IMR-90 (cell line): ENCODE results near the gene TMEM269. TPM values are rescaled to one million over a fixed set of nuclear protein-coding genes. Genes with fewer than 3 reads are reported as not detected.

ENCODE experiments used
- ATAC-seq: fragments of 200-7000 bp; cut with Tn5 transposase; 2 replicates; pipeline ENCODE4 v1.9.1; 2020; ENCODE audit warnings: low read depth, mild to moderate bottlenecking, moderate library complexity
- BruUV-seq: library from RNA; stranded (reverse); fragments of 400-500 nt; replicated peaks from 2 replicates; lab custom pipeline; 2021; lab: Mats Ljungman, UMichigan
- CTCF ChIA-PET: fragments of 300-600 bp; formaldehyde crosslinking; extraction: SDS; loops from one replicate; lab custom pipeline; 2021; ENCODE audit warnings: antibody characterized with exemption; lab: Yijun Ruan, JAX
- POLR2A ChIA-PET: fragments of 300-600 bp; sonication (Branson Sonifier 250); formaldehyde crosslinking; loops from one replicate; lab custom pipeline; 2022; ENCODE audit warnings: antibody characterized with exemption; ENCODE audit not compliant: unreplicated experiment; lab: Charles Lee
- DNase-seq: peaks from one replicate; pipeline ENCODE4 v3.0.0; 2013
- H2AFZ ChIP-seq: replicated peaks from 2 replicates; pipeline ENCODE3; 2013; ENCODE audit warnings: low read length, mild to moderate bottlenecking; ENCODE audit not compliant: poor library complexity
- H2AK5ac ChIP-seq: 2 replicates; pipeline ENCODE4 v1.6.1; 2013; ENCODE audit warnings: low read depth, low read length, inconsistent platforms
- H2AK9ac ChIP-seq: replicated peaks from 2 replicates; pipeline ENCODE3; 2013; ENCODE audit warnings: mild to moderate bottlenecking, low read depth, low read length, moderate library complexity; ENCODE audit not compliant: poor library complexity
- H2BK120ac ChIP-seq: 2 replicates; pipeline ENCODE4 v1.6.1; 2013; ENCODE audit warnings: low read depth, low read length, inconsistent platforms
- H2BK15ac ChIP-seq: 3 replicates; pipeline ENCODE4 v1.6.1; 2013; ENCODE audit warnings: low read depth, low read length, inconsistent platforms
- H2BK20ac ChIP-seq: 2 replicates; pipeline ENCODE4 v1.6.1; 2013; ENCODE audit warnings: low read depth, mild to moderate bottlenecking, inconsistent platforms, low read length, moderate library complexity
- H2BK5ac ChIP-seq: 2 replicates; pipeline ENCODE4 v1.6.1; 2013; ENCODE audit warnings: mild to moderate bottlenecking, low read depth, low read length, inconsistent platforms; ENCODE audit not compliant: poor library complexity, severe bottlenecking
- H3K14ac ChIP-seq: replicated peaks from 2 replicates; pipeline ENCODE4 v1.6.1; 2013; ENCODE audit warnings: low read depth, low read length, inconsistent platforms
- H3K18ac ChIP-seq: 2 replicates; pipeline ENCODE4 v1.6.1; 2013; ENCODE audit warnings: low read depth, low read length, control low read depth
- H3K23ac ChIP-seq: 2 replicates; pipeline ENCODE4 v1.6.1; 2013; ENCODE audit warnings: low read depth, low read length, inconsistent platforms
- H3K27ac ChIP-seq: 2 replicates; pipeline ENCODE4 v1.5.1; 2013; ENCODE audit warnings: mild to moderate bottlenecking, control low read depth, low read length; ENCODE audit not compliant: insufficient read depth
- H3K27me3 ChIP-seq: 2 replicates; pipeline ENCODE4 v1.6.1; 2013; ENCODE audit warnings: low read length; ENCODE audit not compliant: control insufficient read depth, insufficient read depth
- H3K36me3 ChIP-seq: 2 replicates; pipeline ENCODE4 v1.6.1; 2013; ENCODE audit warnings: low read length, mixed read lengths; ENCODE audit not compliant: control insufficient read depth, insufficient read depth
- H3K4ac ChIP-seq: 2 replicates; pipeline ENCODE4 v1.6.1; 2013; ENCODE audit warnings: low read depth, low read length, inconsistent platforms
- H3K4me1 ChIP-seq: 2 replicates; pipeline ENCODE4 v1.6.1; 2013; ENCODE audit warnings: low read length, mixed read lengths; ENCODE audit not compliant: control insufficient read depth, insufficient read depth
- H3K4me2 ChIP-seq: 2 replicates; pipeline ENCODE4 v1.6.1; 2013; ENCODE audit warnings: low read depth, mild to moderate bottlenecking, control low read depth, low read length, moderate library complexity
- H3K4me3 ChIP-seq: 2 replicates; pipeline ENCODE4 v1.5.1; 2013; ENCODE audit warnings: low read depth, mild to moderate bottlenecking, control low read depth, low read length, moderate library complexity; ENCODE audit not compliant: insufficient read depth
- H3K56ac ChIP-seq: 2 replicates; pipeline ENCODE4 v1.6.1; 2013; ENCODE audit warnings: low read length, inconsistent platforms; ENCODE audit not compliant: insufficient read depth; ENCODE audit errors: extremely low read depth
- H3K79me1 ChIP-seq, 2 experiments: 2 replicates each; pipeline ENCODE4 v1.6.1; 2013; ENCODE audit warnings: low read length in 2 of 2, inconsistent platforms in 1 of 2, low read depth in 1 of 2
- H3K9ac ChIP-seq: 2 replicates; pipeline ENCODE4 v1.6.1; 2013; ENCODE audit warnings: low read depth, low read length, control low read depth
- H3K9me1 ChIP-seq: 2 replicates; pipeline ENCODE4 v1.6.1; 2013; ENCODE audit warnings: low read length, inconsistent platforms; ENCODE audit not compliant: insufficient read depth
- H3K9me3 ChIP-seq: 2 replicates; pipeline ENCODE4 v1.6.1; 2013; ENCODE audit warnings: low read length; ENCODE audit not compliant: control insufficient read depth, insufficient read depth
- H4K20me1 ChIP-seq: 2 replicates; pipeline ENCODE4 v1.6.1; 2013; ENCODE audit warnings: low read length, inconsistent platforms; ENCODE audit not compliant: insufficient read depth
- H4K5ac ChIP-seq: 2 replicates; pipeline ENCODE4 v1.6.1; 2013; ENCODE audit warnings: mild to moderate bottlenecking, low read depth, low read length, control low read depth
- H4K8ac ChIP-seq, 2 experiments: 2 replicates each; pipeline ENCODE4 v1.6.1; 2013; ENCODE audit warnings: low read depth in 2 of 2, low read length in 2 of 2, control low read depth in 1 of 2, inconsistent platforms in 1 of 2
- H4K91ac ChIP-seq: 2 replicates; pipeline ENCODE4 v1.6.1; 2013; ENCODE audit warnings: low read depth, low read length, inconsistent platforms; ENCODE audit not compliant: insufficient read depth
- BHLHE40 ChIP-seq: fragments of 150-350 bp; IDR thresholded peaks from 2 replicates; pipeline ENCODE4 v1.6.1; 2016; ENCODE audit warnings: mild to moderate bottlenecking, low read depth, low read length
- CEBPB ChIP-seq: IDR thresholded peaks from 2 replicates; pipeline ENCODE4 v1.6.1; 2012; ENCODE audit warnings: low read depth, low read length, improper control_type of control experiment
- CHD1 ChIP-seq: IDR thresholded peaks from 2 replicates; pipeline ENCODE4 v1.6.1; 2012; ENCODE audit warnings: low read depth, low read length, improper control_type of control experiment
- FOS ChIP-seq: fragments of 150-350 bp; IDR thresholded peaks from 2 replicates; pipeline ENCODE4 v1.6.1; 2016; ENCODE audit warnings: low read depth, low read length
- MAFK ChIP-seq: IDR thresholded peaks from 2 replicates; pipeline ENCODE4 v1.6.1; 2012; ENCODE audit warnings: low read depth, low read length, improper control_type of control experiment
- MAZ ChIP-seq: IDR thresholded peaks from 2 replicates; pipeline ENCODE4 v1.6.1; 2012; ENCODE audit warnings: low read depth, mild to moderate bottlenecking, low read length, improper control_type of control experiment, moderate library complexity, borderline replicate concordance
- MXI1 ChIP-seq: IDR thresholded peaks from 2 replicates; pipeline ENCODE4 v1.6.1; 2012; ENCODE audit warnings: low read depth, mild to moderate bottlenecking, low read length, moderate library complexity, borderline replicate concordance
- NFE2L2 ChIP-seq: fragments of 150-350 bp; IDR thresholded peaks from 2 replicates; pipeline ENCODE4 v1.6.1; 2016; ENCODE audit warnings: low read depth, mild to moderate bottlenecking, low read length
- POLR2A ChIP-seq: IDR thresholded peaks from 2 replicates; pipeline ENCODE4 v1.6.1; 2012; ENCODE audit warnings: mild to moderate bottlenecking, low read depth, low read length
- RAD21 ChIP-seq: IDR thresholded peaks from 2 replicates; pipeline ENCODE4 v1.6.1; 2012; ENCODE audit warnings: low read length, improper control_type of control experiment
- RCOR1 ChIP-seq: IDR thresholded peaks from 2 replicates; pipeline ENCODE4 v1.6.1; 2012; ENCODE audit warnings: mild to moderate bottlenecking, low read length, improper control_type of control experiment; ENCODE audit not compliant: insufficient replicate concordance
- RFX5 ChIP-seq: IDR thresholded peaks from 2 replicates; pipeline ENCODE4 v1.8.0; 2012; ENCODE audit warnings: low read depth, mild to moderate bottlenecking, low read length, moderate library complexity
- SMC3 ChIP-seq: fragments of 150-350 bp; IDR thresholded peaks from 2 replicates; pipeline ENCODE4 v1.6.1; 2016; ENCODE audit warnings: low read depth, mild to moderate bottlenecking, antibody characterized with exemption, low read length, moderate library complexity
- dilution Hi-C: fragments of 300-500 bp; cut with HindIII; formaldehyde crosslinking; loops from one replicate; pipeline ENCODE4 v1.14.3; 2018; ENCODE audit warnings: low sequenced_read_pairs; ENCODE audit not compliant: unreplicated experiment
- in situ Hi-C: fragments of 300-500 bp; cut with MboI; formaldehyde crosslinking; loops from 3 replicates; pipeline ENCODE4 v1.14.3; 2019; ENCODE audit warnings: low sequenced_read_pairs, inconsistent platforms, mixed read lengths
- intact Hi-C: fragments of 100-400 bp; cut with micrococcal nuclease; formaldehyde crosslinking; loops from 2 replicates; pipeline ENCODE4 v1.10.0; 2022
- polyA plus RNA-seq, 3 experiments: library from polyadenylated mRNA; depleted of rRNA; stranded (reverse); fragments of >200 nt; gene quantifications; 2 replicates each; pipeline ENCODE4 v1.2.3, GENCODE V29; 2012; ENCODE audit warnings: low replicate concordance in 1 of 3
- total RNA-seq: library from RNA; depleted of rRNA; stranded (reverse); fragments of >200 nt; gene quantifications from 2 replicates; pipeline ENCODE4 v1.2.3, GENCODE V29; 2012
- TF ChIP-seq, protein P1 (sequence below): fragments of 150-350 bp; IDR thresholded peaks from 2 replicates; pipeline ENCODE4 v1.6.1; 2016; ENCODE audit warnings: low read depth, mild to moderate bottlenecking, low read length, moderate library complexity, borderline replicate concordance
- TF ChIP-seq, protein P2 (sequence below): fragments of 150-350 bp; IDR thresholded peaks from 2 replicates; pipeline ENCODE4 v1.6.1; 2017; ENCODE audit warnings: mild to moderate bottlenecking, antibody characterized with exemption, low read length, low read depth
- TF ChIP-seq, protein P3 (sequence below): conservative IDR thresholded peaks from 2 replicates; pipeline ENCODE4 v1.5.1; 2012; ENCODE audit warnings: mild to moderate bottlenecking, low read depth, low read length, improper control_type of control experiment

The TMEM269 gene
- total and polyA plus RNA-seq, 2 of the 4 experiments (the other 2 are of a cell fraction) = not detected

DNA sequence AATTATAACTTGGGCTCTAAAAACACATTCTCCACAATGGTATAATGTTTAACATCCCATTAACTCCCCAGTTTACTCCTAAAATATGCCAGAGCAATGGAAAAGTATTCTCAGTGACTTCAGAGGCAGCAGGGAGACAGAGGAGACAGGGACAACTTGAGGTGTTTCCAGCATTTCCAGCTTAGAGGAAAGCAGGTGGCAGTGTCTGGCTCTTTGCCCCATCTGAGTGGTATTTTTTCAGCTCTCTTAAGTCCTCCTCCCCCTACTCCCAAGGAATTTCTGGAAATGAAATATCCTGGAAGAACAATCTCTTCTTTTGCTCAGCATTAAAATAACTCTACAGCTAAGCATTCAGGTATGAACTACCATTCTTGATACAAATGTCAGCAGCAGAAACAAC, 21.4 kb downstream of the TMEM269 start:
- Histone ChIP-seq H4K91ac (no peak overlapping the region), H3K56ac (no peak overlapping the region), H2BK5ac (no peak overlapping the region), H3K9me3 (no peaks in the 10 kb centered on the region), H2AK5ac (no peak overlapping the region), H3K18ac (no peak overlapping the region), H2BK20ac (no peak overlapping the region), H3K14ac (no peak overlapping the region), H3K9me1 (0 out of 2 replicates have a peak, but pooled peaks cover 2% of the 10 kb centered on the region), H4K8ac (no peak overlapping the region), H2BK15ac (no peak overlapping the region), H3K23ac (no peak overlapping the region), H4K20me1 (no peaks in the 10 kb centered on the region), H3K4me3 (no peak overlapping the region), H2AK9ac (no peak overlapping the region), H3K36me3 (peaks cover 3% of the 10 kb centered on the region), H2BK120ac (no peak overlapping the region), H2AFZ (no peak overlapping the region), H3K79me1 (peaks cover 0 to 1% of the 10 kb centered on the region in 2 experiments; a peak in 1 of 4 replicates), H3K27me3 (no peaks in the 10 kb centered on the region), H3K4me1 (peaks cover 7% of the 10 kb centered on the region), H3K27ac (no peak overlapping the region), H3K4ac (no peak overlapping the region), H3K4me2 (no peak overlapping the region), H3K9ac (no peak overlapping the region), H4K5ac (no peak overlapping the region)
- no peak for TF ChIP-seq POLR2A
- no peak for TF ChIP-seq RFX5
- TF ChIP-seq, protein P1, sequence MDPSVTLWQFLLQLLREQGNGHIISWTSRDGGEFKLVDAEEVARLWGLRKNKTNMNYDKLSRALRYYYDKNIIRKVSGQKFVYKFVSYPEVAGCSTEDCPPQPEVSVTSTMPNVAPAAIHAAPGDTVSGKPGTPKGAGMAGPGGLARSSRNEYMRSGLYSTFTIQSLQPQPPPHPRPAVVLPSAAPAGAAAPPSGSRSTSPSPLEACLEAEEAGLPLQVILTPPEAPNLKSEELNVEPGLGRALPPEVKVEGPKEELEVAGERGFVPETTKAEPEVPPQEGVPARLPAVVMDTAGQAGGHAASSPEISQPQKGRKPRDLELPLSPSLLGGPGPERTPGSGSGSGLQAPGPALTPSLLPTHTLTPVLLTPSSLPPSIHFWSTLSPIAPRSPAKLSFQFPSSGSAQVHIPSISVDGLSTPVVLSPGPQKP = no peak
- TF ChIP-seq NFE2L2 = no peak
- TF ChIP-seq, protein P2, sequence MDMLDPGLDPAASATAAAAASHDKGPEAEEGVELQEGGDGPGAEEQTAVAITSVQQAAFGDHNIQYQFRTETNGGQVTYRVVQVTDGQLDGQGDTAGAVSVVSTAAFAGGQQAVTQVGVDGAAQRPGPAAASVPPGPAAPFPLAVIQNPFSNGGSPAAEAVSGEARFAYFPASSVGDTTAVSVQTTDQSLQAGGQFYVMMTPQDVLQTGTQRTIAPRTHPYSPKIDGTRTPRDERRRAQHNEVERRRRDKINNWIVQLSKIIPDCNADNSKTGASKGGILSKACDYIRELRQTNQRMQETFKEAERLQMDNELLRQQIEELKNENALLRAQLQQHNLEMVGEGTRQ = no peak
- no peak for TF ChIP-seq RAD21
- TF ChIP-seq FOS = no peak
- no peak for TF ChIP-seq MAFK
- no peak for TF ChIP-seq CHD1
- no peak for TF ChIP-seq CEBPB
- no peak for TF ChIP-seq MXI1
- TF ChIP-seq MAZ = no peak
- TF ChIP-seq, protein P3, sequence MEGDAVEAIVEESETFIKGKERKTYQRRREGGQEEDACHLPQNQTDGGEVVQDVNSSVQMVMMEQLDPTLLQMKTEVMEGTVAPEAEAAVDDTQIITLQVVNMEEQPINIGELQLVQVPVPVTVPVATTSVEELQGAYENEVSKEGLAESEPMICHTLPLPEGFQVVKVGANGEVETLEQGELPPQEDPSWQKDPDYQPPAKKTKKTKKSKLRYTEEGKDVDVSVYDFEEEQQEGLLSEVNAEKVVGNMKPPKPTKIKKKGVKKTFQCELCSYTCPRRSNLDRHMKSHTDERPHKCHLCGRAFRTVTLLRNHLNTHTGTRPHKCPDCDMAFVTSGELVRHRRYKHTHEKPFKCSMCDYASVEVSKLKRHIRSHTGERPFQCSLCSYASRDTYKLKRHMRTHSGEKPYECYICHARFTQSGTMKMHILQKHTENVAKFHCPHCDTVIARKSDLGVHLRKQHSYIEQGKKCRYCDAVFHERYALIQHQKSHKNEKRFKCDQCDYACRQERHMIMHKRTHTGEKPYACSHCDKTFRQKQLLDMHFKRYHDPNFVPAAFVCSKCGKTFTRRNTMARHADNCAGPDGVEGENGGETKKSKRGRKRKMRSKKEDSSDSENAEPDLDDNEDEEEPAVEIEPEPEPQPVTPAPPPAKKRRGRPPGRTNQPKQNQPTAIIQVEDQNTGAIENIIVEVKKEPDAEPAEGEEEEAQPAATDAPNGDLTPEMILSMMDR = no peak
- no peak for TF ChIP-seq RCOR1
- no peak for TF ChIP-seq SMC3
- TF ChIP-seq BHLHE40 = no peak
- intact Hi-C loops (no loop called here), dilution Hi-C loops (no loop called here), in situ Hi-C loops (no loop called here)
- DNase-seq (no peak), ATAC-seq (no peak; the same call in 1 of the 2 replicates)
- no TSS peak for BruUV-seq
- POLR2A ChIA-PET = interaction anchor here (0.6 kb wide), 1 partner anchor 9 kb away, joined by 4 read pairs; no protein-coding TSS in a partner anchor
- CTCF ChIA-PET = interaction anchor here (0.5 to 1.2 kb wide), 2 partner anchors 15 to 44 kb away, joined by 3 to 6 read pairs; no protein-coding TSS in a partner anchor
